Measurements from ENCODE around the gene TPO.

DNA sequence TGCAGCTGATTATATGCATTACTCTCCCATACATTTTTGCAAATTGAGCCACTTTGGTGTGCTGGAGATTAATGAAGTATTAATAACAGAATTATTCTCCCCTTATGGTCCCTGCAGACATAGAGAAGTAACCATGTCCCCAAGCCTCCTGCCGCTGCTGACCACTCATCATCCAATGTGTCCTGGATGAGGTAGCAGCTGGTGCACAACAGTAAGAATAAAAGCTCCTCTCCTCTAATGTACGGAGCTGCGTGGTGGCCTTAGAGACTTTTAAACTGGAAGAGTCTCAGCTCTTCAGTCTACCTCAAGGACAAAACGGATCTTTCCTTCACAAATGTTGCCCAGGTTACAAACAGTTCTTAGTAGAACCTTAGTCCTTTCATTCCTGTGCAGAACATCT lies 37.7 kb downstream of the TPO start:
- TF ChIP-seq CTCF (IDR thresholded peaks at IDR 0.05) = no peak
- no peak for TF ChIP-seq POLR2AphosphoS5 (IDR thresholded peaks at IDR 0.05; ENCODE audit: low read depth, low read length)
- TF ChIP-seq SIN3A (IDR thresholded peaks at IDR 0.05; ENCODE audit: borderline replicate concordance, insufficient read depth, low read depth, low read length) = no peak
- TF ChIP-seq, protein P1, sequence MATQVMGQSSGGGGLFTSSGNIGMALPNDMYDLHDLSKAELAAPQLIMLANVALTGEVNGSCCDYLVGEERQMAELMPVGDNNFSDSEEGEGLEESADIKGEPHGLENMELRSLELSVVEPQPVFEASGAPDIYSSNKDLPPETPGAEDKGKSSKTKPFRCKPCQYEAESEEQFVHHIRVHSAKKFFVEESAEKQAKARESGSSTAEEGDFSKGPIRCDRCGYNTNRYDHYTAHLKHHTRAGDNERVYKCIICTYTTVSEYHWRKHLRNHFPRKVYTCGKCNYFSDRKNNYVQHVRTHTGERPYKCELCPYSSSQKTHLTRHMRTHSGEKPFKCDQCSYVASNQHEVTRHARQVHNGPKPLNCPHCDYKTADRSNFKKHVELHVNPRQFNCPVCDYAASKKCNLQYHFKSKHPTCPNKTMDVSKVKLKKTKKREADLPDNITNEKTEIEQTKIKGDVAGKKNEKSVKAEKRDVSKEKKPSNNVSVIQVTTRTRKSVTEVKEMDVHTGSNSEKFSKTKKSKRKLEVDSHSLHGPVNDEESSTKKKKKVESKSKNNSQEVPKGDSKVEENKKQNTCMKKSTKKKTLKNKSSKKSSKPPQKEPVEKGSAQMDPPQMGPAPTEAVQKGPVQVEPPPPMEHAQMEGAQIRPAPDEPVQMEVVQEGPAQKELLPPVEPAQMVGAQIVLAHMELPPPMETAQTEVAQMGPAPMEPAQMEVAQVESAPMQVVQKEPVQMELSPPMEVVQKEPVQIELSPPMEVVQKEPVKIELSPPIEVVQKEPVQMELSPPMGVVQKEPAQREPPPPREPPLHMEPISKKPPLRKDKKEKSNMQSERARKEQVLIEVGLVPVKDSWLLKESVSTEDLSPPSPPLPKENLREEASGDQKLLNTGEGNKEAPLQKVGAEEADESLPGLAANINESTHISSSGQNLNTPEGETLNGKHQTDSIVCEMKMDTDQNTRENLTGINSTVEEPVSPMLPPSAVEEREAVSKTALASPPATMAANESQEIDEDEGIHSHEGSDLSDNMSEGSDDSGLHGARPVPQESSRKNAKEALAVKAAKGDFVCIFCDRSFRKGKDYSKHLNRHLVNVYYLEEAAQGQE (IDR thresholded peaks at IDR 0.05; ENCODE audit: insufficient read depth in 1 of 2, low read depth in 2 of 2, low read length in 1 of 2) = no peak
- no peak for TF ChIP-seq TCF7L2 (IDR thresholded peaks at IDR 0.05; ENCODE audit: low read depth, low read length)

Data from Panc1 (cell line).